H1 (cell line): ENCODE measurements around the gene CIBAR2. TPM values are rescaled to one million over a fixed set of nuclear protein-coding genes. Genes with fewer than 3 reads are reported as not detected.
A peak's percentile ranks its signal among the peaks of the same experiment; 100 is the strongest.

Experiments
- CTCF ChIA-PET: fragments of 300-600 bp; sonication (Branson Sonifier 250); formaldehyde crosslinking; loops from one replicate; lab custom pipeline; 2021; ENCODE audit not compliant: partially characterized antibody; lab: Charles Lee
- POLR2A ChIA-PET: fragments of 300-600 bp; sonication (Branson Sonifier 250); formaldehyde crosslinking; loops from one replicate; lab custom pipeline; 2021; ENCODE audit warnings: inconsistent platforms; ENCODE audit not compliant: partially characterized antibody; lab: Charles Lee
- DNase-seq, 2 experiments: peaks; one replicate each; pipeline versions ENCODE4 v3.0.0 to v3.0.0-alpha.2; 2010 to 2022; ENCODE audit warnings: low spot score in 2 of 2, low read depth in 1 of 2, mixed read lengths in 1 of 2
- FAIRE-seq: peaks from 2 replicates; lab custom pipeline; 2011; peaks lifted over from hg19 to GRCh38; lab: Jason Lieb, UNC
- H2AFZ ChIP-seq: 2 replicates; pipeline ENCODE4 v1.8.1; 2012; ENCODE audit warnings: low read length, inconsistent platforms
- H2AK5ac ChIP-seq: 2 replicates; pipeline ENCODE4 v1.6.1; 2013; ENCODE audit warnings: low read depth, low read length
- H2BK120ac ChIP-seq: replicated peaks from 2 replicates; pipeline ENCODE3; 2013; ENCODE audit warnings: low read depth, low read length, inconsistent platforms
- H2BK12ac ChIP-seq: 2 replicates; pipeline ENCODE4 v1.6.1; 2013; ENCODE audit warnings: low read depth, low read length
- H2BK15ac ChIP-seq: 2 replicates; pipeline ENCODE4 v1.6.1; 2013; ENCODE audit warnings: low read length
- H2BK20ac ChIP-seq: 2 replicates; pipeline ENCODE4 v1.6.1; 2013; ENCODE audit warnings: low read length
- H2BK5ac ChIP-seq: 2 replicates; pipeline ENCODE4 v1.6.1; 2013; ENCODE audit warnings: low read depth, low read length
- H3K14ac ChIP-seq: 2 replicates; pipeline ENCODE4 v1.6.1; 2013; ENCODE audit warnings: inconsistent platforms; ENCODE audit not compliant: insufficient read length
- H3K18ac ChIP-seq: 2 replicates; pipeline ENCODE4 v1.6.1; 2013; ENCODE audit warnings: low read length; ENCODE audit errors: extremely low read depth
- H3K23ac ChIP-seq: 2 replicates; pipeline ENCODE4 v1.6.1; 2013; ENCODE audit warnings: inconsistent platforms; ENCODE audit not compliant: insufficient read length
- H3K23me2 ChIP-seq: 2 replicates; pipeline ENCODE4 v1.6.1; 2013; ENCODE audit warnings: low read depth, low read length
- H3K27ac ChIP-seq: 2 replicates; pipeline ENCODE4 v1.6.1; 2011; ENCODE audit warnings: low read depth, low read length, inconsistent platforms
- H3K27me3 ChIP-seq, 4 experiments: replicated peaks in 1 of 4; 1 replicate in 1 of 4; 2 replicates in 3 of 4; pipeline versions ENCODE4 v1.6.1 to v1.8.1; 2011 to 2013; ENCODE audit warnings: low read length in 3 of 4, mild to moderate bottlenecking in 3 of 4, inconsistent platforms in 2 of 4, mixed read lengths in 2 of 4, moderate library complexity in 1 of 4; ENCODE audit not compliant: control insufficient read depth in 3 of 4, insufficient read depth in 3 of 4; ENCODE audit errors: extremely low read depth in 1 of 4
- H3K36me3 ChIP-seq, 4 experiments: 2 replicates each; pipeline versions ENCODE4 v1.6.1 to v1.8.1; 2011 to 2013; ENCODE audit warnings: mild to moderate bottlenecking in 4 of 4, low read length in 3 of 4, moderate library complexity in 2 of 4, control low read depth in 1 of 4, inconsistent platforms in 1 of 4; ENCODE audit not compliant: insufficient read depth in 4 of 4, control insufficient read depth in 2 of 4
- H3K4ac ChIP-seq: replicated peaks from 2 replicates; pipeline ENCODE3; 2013; ENCODE audit warnings: low read length, low read depth, mixed read lengths, inconsistent platforms; ENCODE audit not compliant: insufficient read length
- H3K4me1 ChIP-seq, 4 experiments: replicated peaks in 1 of 4; 1 replicate in 1 of 4; 2 replicates in 3 of 4; pipeline versions ENCODE4 v1.6.1 to v1.8.1; 2011 to 2013; ENCODE audit warnings: low read length in 3 of 4, inconsistent platforms in 2 of 4, mixed read lengths in 1 of 4; ENCODE audit not compliant: insufficient read depth in 4 of 4, control insufficient read depth in 3 of 4
- H3K4me2 ChIP-seq, 2 experiments: 2 replicates each; pipeline versions ENCODE4 v1.6.1 to v1.8.1; 2011 to 2013; ENCODE audit warnings: low read depth in 2 of 2, low read length in 2 of 2, control low read depth in 1 of 2, inconsistent platforms in 1 of 2, mild to moderate bottlenecking in 1 of 2; ENCODE audit not compliant: insufficient read depth in 1 of 2
- H3K4me3 ChIP-seq, 4 experiments: fragments of 200-600, 300-600 bp in 1 of 4; sonication (generic), shearing (Covaris generic), sonication (Bioruptor Twin) in 1 of 4; 2 replicates each; pipeline versions ENCODE4 v1.5.1 to v1.8.1; 2011 to 2016; ENCODE audit warnings: low read length in 4 of 4, low read depth in 3 of 4, control low read depth in 2 of 4, inconsistent platforms in 2 of 4, mild to moderate bottlenecking in 2 of 4, mixed read lengths in 1 of 4, moderate library complexity in 1 of 4; ENCODE audit not compliant: insufficient read depth in 2 of 4; ENCODE audit errors: extremely low read depth in 1 of 4
- H3K56ac ChIP-seq: replicated peaks from 2 replicates; pipeline ENCODE3; 2013; ENCODE audit warnings: low read depth, mild to moderate bottlenecking, mixed read lengths, low read length, inconsistent platforms; ENCODE audit not compliant: insufficient read length
- H3K79me1 ChIP-seq: 2 replicates; pipeline ENCODE4 v1.6.1; 2013; ENCODE audit warnings: low read depth, low read length, control low read depth
- H3K79me2 ChIP-seq, 2 experiments: 2 replicates each; pipeline versions ENCODE4 v1.6.1 to v1.8.1; 2012 to 2013; ENCODE audit warnings: low read length in 2 of 2, mild to moderate bottlenecking in 2 of 2, inconsistent platforms in 1 of 2; ENCODE audit not compliant: insufficient read depth in 2 of 2, control insufficient read depth in 1 of 2
- H3K9ac ChIP-seq, 4 experiments: replicated peaks in 1 of 4; 1 replicate in 1 of 4; 2 replicates in 3 of 4; pipeline versions ENCODE4 v1.6.1 to v1.8.1; 2011 to 2013; ENCODE audit warnings: low read depth in 3 of 4, low read length in 3 of 4, control low read depth in 2 of 4, mild to moderate bottlenecking in 2 of 4, moderate library complexity in 2 of 4, inconsistent platforms in 1 of 4; ENCODE audit errors: extremely low read depth in 1 of 4
- H3K9me3 ChIP-seq, 2 experiments: 2 replicates each; pipeline versions ENCODE4 v1.6.1 to v1.8.1; 2012 to 2013; ENCODE audit warnings: mild to moderate bottlenecking in 2 of 2, moderate library complexity in 2 of 2, control low read depth in 1 of 2, inconsistent platforms in 1 of 2, low read depth in 1 of 2, low read length in 1 of 2, mixed read lengths in 1 of 2; ENCODE audit not compliant: insufficient read depth in 2 of 2
- H4K20me1 ChIP-seq, 2 experiments: replicated peaks in 1 of 2; 2 replicates each; pipeline versions ENCODE3 to v1.8.1; 2011 to 2013; ENCODE audit warnings: inconsistent platforms in 2 of 2, low read length in 2 of 2, mild to moderate bottlenecking in 1 of 2; ENCODE audit not compliant: insufficient read depth in 2 of 2, control insufficient read depth in 1 of 2
- H4K5ac ChIP-seq: 2 replicates; pipeline ENCODE4 v1.6.1; 2013; ENCODE audit warnings: low read length, low read depth, mixed read lengths, inconsistent platforms; ENCODE audit not compliant: insufficient read length
- H4K8ac ChIP-seq: 2 replicates; pipeline ENCODE4 v1.8.0; 2013; ENCODE audit warnings: mild to moderate bottlenecking, moderate library complexity, low read length, inconsistent platforms; ENCODE audit not compliant: insufficient read depth; ENCODE audit errors: extremely low read depth
- H4K91ac ChIP-seq: replicated peaks from 2 replicates; pipeline ENCODE3; 2013; ENCODE audit warnings: low read length, mixed read lengths, inconsistent platforms; ENCODE audit not compliant: insufficient read length
- SIN3A ChIP-seq, 2 experiments: IDR thresholded peaks in 1 of 2; conservative IDR thresholded peaks in 1 of 2; 2 replicates each; pipeline ENCODE4 v1.6.1; 2011 to 2012; ENCODE audit warnings: low read length in 2 of 2, improper control_type of control experiment in 1 of 2, low read depth in 1 of 2, mild to moderate bottlenecking in 1 of 2
- WGBS, 2 experiments: shearing (Covaris generic) in 1 of 2; methylation state at CpG; one replicate each; pipeline versions ENCODE4 v1.1.6 to v1.1.7; 2013 to 2015; ENCODE audit warnings: low lambda C conversion rate in 2 of 2, mixed read lengths in 2 of 2, inconsistent platforms in 1 of 2, low coverage in 1 of 2, missing lambda C conversion rate in 1 of 2; ENCODE audit not compliant: insufficient replicate concordance in 2 of 2, insufficient coverage in 1 of 2, insufficient read length in 1 of 2; ENCODE audit errors: extremely low coverage in 1 of 2, missing lambda C conversion rate in 1 of 2; 5-methylcytosine and 5-hydroxymethylcytosine counted together
- polyA plus RNA-seq, 7 experiments: library from polyadenylated mRNA; depleted of rRNA in 3 of 7; stranded (reverse) in 5 of 7; unstranded in 2 of 7; fragments of >200 nt in 5 of 7; fragments of 200-250 nt in 2 of 7; gene quantifications; 1 replicate in 5 of 7; 2 replicates in 1 of 7; 4 replicates in 1 of 7; pipeline versions ENCODE4 v1.2.1 to v1.2.3, GENCODE V29; 2011 to 2013; ENCODE audit warnings: missing spikeins in 2 of 7, mixed read lengths in 2 of 7
- total RNA-seq: library from RNA; stranded (reverse); fragmentation: NEBNext Ultra II Directional; extraction: Animal tissue kit (Norgen Biotek cat#: 25700); gene quantifications from 2 replicates; pipeline ENCODE4 v1.2.1, GENCODE V29; 2021

The CIBAR2 gene
- total and polyA plus RNA-seq, 2 of the 8 experiments (the other 6 are each of a cell fraction or from before 2014, with no cell fraction given): 0.18 TPM; not detected in 1

DNA sequence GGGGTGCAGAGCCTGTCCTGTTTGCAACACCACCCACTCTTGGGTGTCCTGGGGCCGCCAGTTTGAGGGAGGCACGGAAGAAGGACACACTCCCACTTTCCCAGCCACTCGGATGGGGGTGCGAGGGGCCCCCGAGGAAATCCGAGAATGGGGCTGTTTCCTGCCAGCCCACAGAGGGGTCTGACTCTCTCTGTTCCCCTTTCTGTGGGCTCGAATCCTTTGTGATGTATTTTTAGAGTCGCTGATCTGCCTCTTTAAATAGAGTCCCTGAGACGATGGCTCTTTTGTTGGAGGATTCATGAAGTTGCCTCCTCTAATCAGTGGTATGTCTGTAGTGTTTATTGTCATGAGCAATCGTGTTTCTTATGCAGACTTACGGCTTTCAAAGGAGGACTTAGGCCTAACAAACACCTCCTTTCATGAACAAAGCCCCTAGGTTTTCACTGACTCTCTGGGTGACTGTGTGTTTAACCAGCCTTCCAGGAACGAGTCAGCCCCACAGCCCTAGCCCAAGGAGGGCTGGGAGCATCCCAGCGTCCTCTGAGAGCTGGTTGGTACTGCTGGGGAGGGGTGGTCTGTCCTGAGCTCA, 29.1 kb downstream of the CIBAR2 start:
- Histone ChIP-seq H3K4ac (no peak overlapping the region), H3K4me3 (peak overlapping the region in 2 of 4 experiments; percentile 27 to 46; a peak in 5 of 8 replicates), H3K23ac (no peak overlapping the region), H3K14ac (no peak overlapping the region), H3K56ac (no peak overlapping the region), H4K20me1 (peaks cover 0 to 2% of the 10 kb centered on the region in 2 experiments), H3K18ac (no peak overlapping the region), H3K4me2 (peak overlapping the region; percentile 68 to 70), H4K5ac (no peak overlapping the region), H3K27ac (no peak overlapping the region), H3K9me3 (no peaks in the 10 kb centered on the region), H3K27me3 (peaks cover 8 to 61% (median 46%) of the 10 kb centered on the region in 4 experiments), H2AK5ac (no peak overlapping the region), H3K79me2 (no peaks in the 10 kb centered on the region), H3K79me1 (no peaks in the 10 kb centered on the region), H2BK15ac (0 out of 2 replicates have a peak overlapping the region, but pooled peaks have one; percentile 31), H3K36me3 (peaks cover 0 to 3% (median 0%) of the 10 kb centered on the region in 4 experiments; a peak in 1 of 8 replicates), H2AFZ (no peak overlapping the region), H4K91ac (peak overlapping the region; percentile 4), H3K4me1 (peaks cover 12 to 30% (median 25%) of the 10 kb centered on the region in 4 experiments), H4K8ac (no peak overlapping the region), H2BK12ac (peak overlapping the region; percentile 72), H2BK120ac (no peak overlapping the region), H2BK5ac (no peak overlapping the region), H3K9ac (no peak overlapping the region; a peak in 1 of 7 replicates), H3K23me2 (peaks cover 7% of the 10 kb centered on the region; the same call in 1 of the 2 replicates), H2BK20ac (no peak overlapping the region)
- CTCF ChIA-PET: interaction anchor here (0.7 to 4.8 kb wide), 5 partner anchors 9 to 56 kb away, joined by 3 to 37 read pairs (median 4); partner anchors contain the start of gene KIAA0513
- DNase-seq (peak; percentile 61 to 72), FAIRE-seq (peak; percentile 94)
- POLR2A ChIA-PET: no interaction called here
- WGBS, 2 experiments: 4% methylated on average over 13 of the region's 13 CpGs; no CpG with 5 or more reads in 1 of the 2 experiments
- TF ChIP-seq SIN3A (conservative IDR thresholded peaks at IDR 0.05 in 1 of 2, IDR thresholded peaks at IDR 0.05 in 1 of 2; ENCODE audit: low read depth in 1 of 2, low read length in 2 of 2): peak in 1 of 2 experiments; percentile 10; a peak in 1 of 4 replicates
